Right renal pelvis (tissue), 4 donors: ENCODE results near the gene PTPN11. TPM values are rescaled to one million over a fixed set of nuclear protein-coding genes. Genes with fewer than 3 reads are reported as not detected.
"Not testable (repeated sequence)": the region's sequence is repeated elsewhere in the genome, so short reads cannot be mapped to it uniquely, and the experiment has no call there.

ENCODE experiments used
- DNase-seq, 4 donors: peaks; one replicate each; pipeline ENCODE4 v3.0.0-alpha.2; 2013; ENCODE audit warnings: low read depth in 4 of 4, low spot score in 3 of 4, missing footprints in 1 of 4
- polyA plus RNA-seq, 4 donors: library from polyadenylated mRNA; unstranded; fragments of 120-200 nt; gene quantifications; one replicate each; pipeline ENCODE4 v1.2.1, GENCODE V29; 2013; ENCODE audit not compliant: insufficient read length in 4 of 4

The PTPN11 gene
- polyA plus RNA-seq, 4 donors = 70.8 to 90.2 (median 88.8) TPM

DNA sequence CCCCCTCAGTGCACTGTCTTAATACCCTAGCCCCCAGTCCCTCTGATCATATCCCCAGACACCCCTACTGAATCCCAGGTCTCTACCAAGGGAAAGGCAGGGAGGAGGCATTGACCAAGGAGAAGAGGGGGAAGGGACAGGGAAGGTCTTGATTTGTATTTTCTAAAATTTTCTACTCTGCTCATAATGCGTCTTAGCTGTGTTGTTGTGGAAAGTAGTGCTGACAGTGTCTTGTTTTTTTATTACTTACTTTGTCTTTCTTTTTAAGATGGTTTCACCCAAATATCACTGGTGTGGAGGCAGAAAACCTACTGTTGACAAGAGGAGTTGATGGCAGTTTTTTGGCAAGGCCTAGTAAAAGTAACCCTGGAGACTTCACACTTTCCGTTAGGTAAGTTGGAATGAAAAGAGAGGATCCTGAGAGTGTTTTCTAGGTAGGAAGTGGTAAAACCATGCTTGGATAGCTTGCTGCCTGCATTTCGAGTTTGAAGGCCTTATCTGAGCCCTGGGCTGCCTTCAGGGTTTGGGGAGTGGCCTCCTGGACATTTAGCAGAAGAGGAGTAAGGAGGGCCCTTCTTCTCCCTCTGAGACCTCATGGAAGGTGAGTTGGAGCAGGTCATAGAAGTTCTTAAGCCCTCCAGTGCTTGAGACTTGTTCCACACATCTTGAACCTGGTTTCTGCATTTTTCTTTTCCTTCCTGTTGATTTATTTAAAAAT, 27.4 kb downstream of the PTPN11 start:
- DNase-seq = no peak

- DNase-seq = no peak
These were observed 28.4 kb downstream of the PTPN11 start for GRCh38 chr12:112447106-112447505.

DNA sequence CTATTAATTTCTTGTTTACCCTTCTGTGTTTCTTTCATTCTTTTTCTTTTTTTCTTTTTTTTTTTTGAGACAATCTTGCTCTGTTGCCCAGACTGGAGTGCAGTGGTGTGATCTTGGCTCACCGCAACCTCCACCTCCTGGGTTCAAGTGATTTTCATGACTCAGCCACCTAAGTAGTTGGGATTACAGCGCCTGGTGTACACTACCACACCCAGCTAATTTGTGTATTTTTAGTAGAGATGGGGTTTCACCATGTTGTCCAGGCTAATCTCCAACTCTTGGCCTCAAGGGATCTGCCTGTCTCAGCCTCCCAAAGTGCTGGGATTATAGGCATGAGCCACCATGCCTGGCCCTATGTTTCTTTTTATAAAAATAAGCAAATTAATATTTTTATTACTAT, 29.4 kb downstream of the PTPN11 start:
- not testable (repeated sequence) for DNase-seq

GRCh38 chr12:112450725-112451124, 32.0 kb downstream of the PTPN11 start:
- no peak for DNase-seq

DNA sequence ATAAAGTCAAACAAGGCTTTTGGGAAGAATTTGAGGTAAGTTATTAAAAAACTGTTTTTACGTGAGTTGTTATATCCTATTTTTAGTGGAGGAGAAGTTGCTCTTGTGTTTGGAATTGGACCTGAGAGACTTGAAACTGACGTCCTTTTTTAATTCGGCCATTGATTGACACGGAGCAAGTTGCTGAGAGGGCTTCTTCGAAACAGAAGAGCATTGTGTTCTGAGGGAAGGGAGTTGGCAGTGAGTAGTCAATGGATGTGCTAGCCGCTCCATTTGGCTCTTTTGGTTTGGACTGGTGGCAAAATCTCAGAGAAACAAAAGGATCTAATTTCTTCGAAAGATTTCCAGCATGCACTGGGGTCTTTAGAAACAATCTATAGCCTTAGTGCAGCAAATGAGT, 37.3 kb downstream of the PTPN11 start:
- DNase-seq = no peak

GRCh38 chr12:112457142-112457541, 38.4 kb downstream of the PTPN11 start:
- not testable (repeated sequence) for DNase-seq

DNA sequence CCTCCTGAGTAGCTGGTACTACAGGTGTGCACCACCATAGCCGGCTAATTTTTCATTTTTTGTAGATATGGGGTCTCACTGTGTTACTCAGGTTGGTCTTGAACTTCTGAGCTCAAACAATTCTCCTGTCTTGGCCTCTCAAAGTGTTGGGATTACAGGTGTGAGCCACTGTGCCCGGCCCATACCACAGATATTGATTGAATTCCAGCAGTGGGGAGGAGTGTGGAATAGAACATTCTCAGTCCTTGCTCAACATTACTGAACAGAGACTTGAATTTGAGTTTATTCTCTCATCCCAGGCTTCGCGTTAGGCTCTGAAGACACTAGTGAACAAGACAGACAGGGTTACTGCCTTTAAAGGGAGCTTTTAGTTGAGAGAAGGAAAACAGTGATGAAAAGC, 39.6 kb downstream of the PTPN11 start:
- no peak for DNase-seq

DNA sequence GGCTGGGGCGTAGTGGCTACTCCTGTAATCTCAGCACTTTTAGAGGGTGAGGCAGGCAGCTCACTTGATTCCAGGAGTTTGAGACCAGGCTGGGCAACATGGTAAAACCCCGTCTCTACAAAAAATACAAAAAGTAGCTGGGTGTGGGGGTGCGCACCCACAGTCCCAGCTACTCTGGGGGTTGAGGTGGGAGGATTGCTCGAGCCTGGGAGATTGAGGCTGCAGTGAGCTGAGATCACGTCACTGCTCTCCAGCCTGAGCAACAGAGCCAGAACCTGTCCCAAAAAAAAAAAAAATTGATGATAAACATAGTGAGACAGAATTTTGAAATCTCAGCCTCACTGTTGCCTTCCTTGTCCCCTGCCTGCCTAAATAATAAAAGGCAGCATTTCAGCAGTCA, 40.0 kb downstream of the PTPN11 start:
- no peak for DNase-seq

- no peak for DNase-seq
These were observed 44.7 kb downstream of the PTPN11 start for GRCh38 chr12:112463478-112463877.

DNA sequence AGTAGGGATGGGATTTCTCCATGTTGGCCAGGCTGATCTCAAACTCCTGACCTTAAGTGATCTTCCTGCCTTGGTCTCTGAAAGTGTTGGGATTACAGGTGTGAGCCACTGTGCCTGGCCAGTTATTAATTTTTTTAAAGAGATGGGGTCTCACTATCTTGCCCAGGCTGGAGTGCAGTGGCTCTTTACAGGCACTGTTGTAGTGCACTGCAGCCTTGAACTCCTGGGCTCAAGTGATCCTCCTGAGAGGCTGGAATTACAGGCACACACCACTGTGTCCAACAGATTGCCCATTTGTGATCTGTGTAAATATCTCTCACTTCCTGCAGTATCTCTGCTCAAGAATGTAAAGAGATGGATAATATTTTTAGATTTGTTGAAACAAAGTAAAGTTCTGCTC, 45.9 kb downstream of the PTPN11 start:
- no peak for DNase-seq

DNA sequence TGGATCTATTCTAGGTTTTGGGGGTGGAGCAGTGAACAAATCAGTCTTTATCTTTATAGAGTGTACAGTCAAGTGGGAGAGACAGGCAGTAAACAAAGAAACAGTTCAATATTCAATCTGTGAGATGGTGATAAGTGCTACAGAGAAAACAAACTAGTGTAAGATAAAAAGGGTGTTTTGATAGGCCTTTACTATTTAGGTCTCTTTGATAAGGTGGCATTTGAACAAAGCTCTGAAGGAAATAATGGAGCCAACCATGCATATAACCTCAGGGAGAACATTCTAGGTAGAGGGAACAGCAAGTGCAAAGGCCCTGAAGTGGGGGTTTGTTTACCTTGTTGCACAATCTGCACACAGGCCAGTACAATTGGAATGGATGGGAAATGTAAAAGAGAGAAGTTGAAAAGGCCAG, 47.3 kb downstream of the PTPN11 start:
- no peak for DNase-seq

GRCh38 chr12:112466835-112467234, 48.1 kb downstream of the PTPN11 start:
- DNase-seq = no peak

- DNase-seq = no peak
These were observed 49.3 kb downstream of the PTPN11 start for GRCh38 chr12:112468046-112468445.

- no peak for DNase-seq
These were observed 54.3 kb downstream of the PTPN11 start for GRCh38 chr12:112473056-112473455.

GRCh38 chr12:112479413-112479812, 60.7 kb downstream of the PTPN11 start:
- DNase-seq = no peak

- no peak for DNase-seq
These were observed 62.2 kb downstream of the PTPN11 start for GRCh38 chr12:112480931-112481330.

GRCh38 chr12:112482733-112483132, 64.0 kb downstream of the PTPN11 start:
- no peak for DNase-seq

- no peak for DNase-seq
These were observed 67.6 kb downstream of the PTPN11 start for GRCh38 chr12:112486361-112486760.

- no peak for DNase-seq
These were observed 69.6 kb downstream of the PTPN11 start for GRCh38 chr12:112488257-112488876.

- no peak for DNase-seq
These were observed 70.7 kb downstream of the PTPN11 start for GRCh38 chr12:112489456-112489855.

DNA sequence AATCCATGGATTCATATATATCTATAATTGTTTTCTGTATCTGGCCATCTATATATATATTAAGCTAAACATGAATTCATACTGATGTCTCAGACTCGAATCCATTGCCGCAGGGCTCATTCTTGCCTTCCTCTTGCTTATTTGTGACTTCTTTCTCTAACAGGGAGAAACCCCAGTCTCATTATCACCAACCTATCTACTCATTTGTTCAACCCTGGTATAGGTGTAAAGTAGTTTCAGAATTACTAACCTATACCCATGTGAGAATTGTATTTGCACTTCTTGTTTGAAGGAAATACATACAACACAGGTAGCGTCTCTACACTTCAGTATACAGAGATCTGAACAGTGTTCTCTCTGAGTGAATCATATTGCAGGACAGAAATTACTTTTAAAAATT, 77.7 kb downstream of the PTPN11 start:
- no peak for DNase-seq

DNA sequence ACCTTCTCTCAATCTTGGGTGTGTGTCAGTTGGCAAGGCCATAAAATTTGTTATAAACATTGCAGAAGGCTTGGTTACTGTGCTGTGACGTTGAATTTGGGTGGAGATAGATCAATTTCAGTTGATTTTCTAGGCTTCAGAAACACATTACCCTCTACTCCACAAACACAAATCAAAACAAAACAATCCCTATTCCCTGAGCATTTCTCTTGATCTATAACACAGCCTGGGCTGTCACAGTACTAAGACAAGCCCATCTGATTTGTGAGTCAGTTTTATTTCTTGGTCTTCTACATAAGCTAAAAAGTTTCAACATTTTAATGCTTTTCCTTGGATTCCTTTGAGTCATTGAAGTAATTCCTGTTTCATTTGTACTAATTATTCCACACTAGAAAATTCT, 79.8 kb downstream of the PTPN11 start:
- DNase-seq = no peak
